GM12891 (cell line): ENCODE data around the gene HHAT.

Experiments
- POLR2A ChIP-seq: IDR thresholded peaks from 2 replicates; pipeline ENCODE4 v1.6.1; 2011; ENCODE audit warnings: low read depth, low read length, control low read depth
- POLR2AphosphoS5 ChIP-seq: IDR thresholded peaks from 2 replicates; pipeline ENCODE4 v1.6.1; 2011; ENCODE audit warnings: low read depth, low read length, control low read depth
- POU2F2 ChIP-seq: IDR thresholded peaks from 2 replicates; pipeline ENCODE4 v1.6.1; 2011; ENCODE audit warnings: low read depth, mild to moderate bottlenecking, control low read depth, low read length, moderate library complexity
- SPI1 ChIP-seq: IDR thresholded peaks from 2 replicates; pipeline ENCODE4 v1.6.1; 2011; ENCODE audit warnings: low read depth, low read length, control low read depth
- TAF1 ChIP-seq: IDR thresholded peaks from 2 replicates; pipeline ENCODE4 v1.6.1; 2011; ENCODE audit warnings: low read depth, low read length, control low read depth

- no peak for TF ChIP-seq POLR2A
- no peak for TF ChIP-seq TAF1
- no peak for TF ChIP-seq POLR2AphosphoS5
- no peak for TF ChIP-seq SPI1
- no peak for TF ChIP-seq POU2F2
Observed at GRCh38 chr1:210469441-210469840, 140.7 kb downstream of the HHAT start.
